Suprapubic skin (tissue), 3 donors: ENCODE data around the gene CYTH3.

Experiments
- CTCF ChIP-seq, 2 donors: fragments of 200-600 bp in 1 of 2; fragments of 450-650 bp in 1 of 2; sonication (generic) in 1 of 2; IDR thresholded peaks; one replicate each; pipeline ENCODE4 v1.5.1; 2016 to 2019; ENCODE audit warnings: antibody characterized with exemption in 2 of 2, mild to moderate bottlenecking in 1 of 2, moderate library complexity in 1 of 2
- EP300 ChIP-seq: sonication (generic); formaldehyde crosslinking; IDR thresholded peaks from one replicate; pipeline ENCODE4 v1.6.1; 2017; ENCODE audit warnings: antibody characterized with exemption
- POLR2A ChIP-seq, 2 donors: fragments of 450-650 bp; IDR thresholded peaks; one replicate each; pipeline ENCODE4 v1.6.1; 2017; ENCODE audit warnings: antibody characterized with exemption in 2 of 2, mild to moderate bottlenecking in 2 of 2, moderate library complexity in 2 of 2

- TF ChIP-seq CTCF (IDR thresholded peaks at IDR 0.05) (no peak), EP300 (no peak), POLR2A (IDR thresholded peaks at IDR 0.05) (no peak)
Measured at GRCh38 chr7:6251653-6252052, 20.8 kb downstream of the CYTH3 start.
